ENCODE results near the gene IFT43. TPM values are rescaled to one million over a fixed set of nuclear protein-coding genes. Genes with fewer than 3 reads are reported as not detected.

IFT43 gene
- total RNA-seq, 2 donors from 2014 or later = 46.3 to 49.6 TPM

DNA sequence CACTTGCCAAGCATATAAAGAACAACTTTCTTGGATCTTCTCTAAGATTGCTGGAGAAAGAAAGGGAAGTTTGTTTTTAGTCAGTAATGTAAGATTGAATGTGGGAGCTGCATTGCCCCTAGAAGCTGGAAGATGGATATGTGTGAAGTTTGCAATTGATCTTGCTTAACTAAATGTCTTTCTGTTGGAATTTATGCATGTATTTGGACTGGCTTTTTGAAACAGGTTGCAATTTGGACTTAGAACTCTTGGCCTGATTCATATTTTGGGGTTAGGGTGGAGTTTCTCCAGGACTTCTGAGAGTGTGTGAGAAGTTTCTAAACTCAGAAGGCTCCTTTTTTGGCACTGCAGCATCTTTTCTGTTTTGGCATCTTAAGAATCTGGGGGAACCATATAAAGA, 26.4 kb downstream of the IFT43 start:
- Mint-ChIP-seq H3K36me3 (ENCODE audit: low read depth) (peaks cover 62% of the 10 kb centered on the region), H3K27me3 (ENCODE audit: insufficient read depth) (no peaks in the 10 kb centered on the region), H3K9me3 (no peaks in the 10 kb centered on the region), H3K4me1 (peaks cover 44% of the 10 kb centered on the region), H3K4me3 (no peak overlapping the region), H3K27ac (no peak overlapping the region)
- no peak overlapping the region for H3K27ac ChIP-seq (ENCODE audit: low read depth, low read length)
- H3K4me3 ChIP-seq (ENCODE audit: low read length) = no peak overlapping the region
- no peak overlapping the region for H3K9ac ChIP-seq (ENCODE audit: extremely low read depth, low read length, poor library complexity, severe bottlenecking)
- no peak for DNase-seq
- no peaks in the 10 kb centered on the region for H3K9me3 ChIP-seq (ENCODE audit: control insufficient read depth, low read length)
- H3K4me1 ChIP-seq (ENCODE audit: control insufficient read depth, insufficient read depth, low read length) = peaks cover 15% of the 10 kb centered on the region
- H3K36me3 ChIP-seq (ENCODE audit: control insufficient read depth, insufficient read depth, low read length) = peaks cover 59% of the 10 kb centered on the region
- TF ChIP-seq, protein P1, sequence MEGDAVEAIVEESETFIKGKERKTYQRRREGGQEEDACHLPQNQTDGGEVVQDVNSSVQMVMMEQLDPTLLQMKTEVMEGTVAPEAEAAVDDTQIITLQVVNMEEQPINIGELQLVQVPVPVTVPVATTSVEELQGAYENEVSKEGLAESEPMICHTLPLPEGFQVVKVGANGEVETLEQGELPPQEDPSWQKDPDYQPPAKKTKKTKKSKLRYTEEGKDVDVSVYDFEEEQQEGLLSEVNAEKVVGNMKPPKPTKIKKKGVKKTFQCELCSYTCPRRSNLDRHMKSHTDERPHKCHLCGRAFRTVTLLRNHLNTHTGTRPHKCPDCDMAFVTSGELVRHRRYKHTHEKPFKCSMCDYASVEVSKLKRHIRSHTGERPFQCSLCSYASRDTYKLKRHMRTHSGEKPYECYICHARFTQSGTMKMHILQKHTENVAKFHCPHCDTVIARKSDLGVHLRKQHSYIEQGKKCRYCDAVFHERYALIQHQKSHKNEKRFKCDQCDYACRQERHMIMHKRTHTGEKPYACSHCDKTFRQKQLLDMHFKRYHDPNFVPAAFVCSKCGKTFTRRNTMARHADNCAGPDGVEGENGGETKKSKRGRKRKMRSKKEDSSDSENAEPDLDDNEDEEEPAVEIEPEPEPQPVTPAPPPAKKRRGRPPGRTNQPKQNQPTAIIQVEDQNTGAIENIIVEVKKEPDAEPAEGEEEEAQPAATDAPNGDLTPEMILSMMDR (conservative IDR thresholded peaks at IDR 0.05) = no peak
- no peaks in the 10 kb centered on the region for H3K27me3 ChIP-seq (ENCODE audit: control insufficient read depth, insufficient read depth, low read length, poor library complexity, severe bottlenecking)

DNA sequence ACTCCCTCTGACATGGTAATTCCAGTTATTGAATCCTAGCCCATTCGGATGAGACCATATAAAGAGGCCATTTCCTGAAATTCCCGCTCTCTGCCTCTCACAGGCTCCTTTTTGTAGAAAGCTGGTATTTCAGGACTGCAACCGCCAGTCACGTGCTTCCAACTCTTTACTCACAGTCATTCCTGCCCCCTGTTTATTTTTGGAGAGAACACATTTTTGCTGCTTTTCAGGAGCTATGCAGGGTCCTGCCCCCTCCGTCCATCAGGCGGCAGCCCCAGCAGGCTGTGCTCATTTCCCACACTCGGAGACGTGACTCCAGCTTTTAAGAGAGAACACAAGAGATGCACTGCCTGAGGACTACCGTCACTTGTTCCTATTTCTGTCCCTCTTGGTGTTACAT, 26.8 kb downstream of the IFT43 start:
- no peak overlapping the region for H3K4me3 Mint-ChIP-seq
- peaks cover 62% of the 10 kb centered on the region for H3K36me3 Mint-ChIP-seq (ENCODE audit: low read depth)
- H3K9me3 Mint-ChIP-seq = no peaks in the 10 kb centered on the region
- no peak overlapping the region for H3K27ac Mint-ChIP-seq
- no peak overlapping the region for H3K4me3 ChIP-seq (ENCODE audit: low read length)
- no peak for DNase-seq
- H3K36me3 ChIP-seq (ENCODE audit: control insufficient read depth, insufficient read depth, low read length) = peaks cover 60% of the 10 kb centered on the region
- 79 to 91% methylated on average over 9 of the region's 9 CpGs for WGBS, 2 experiments (ENCODE audit: insufficient coverage in 1 of 2, insufficient read length in 1 of 2)
- H3K27me3 ChIP-seq (ENCODE audit: control insufficient read depth, insufficient read depth, low read length, poor library complexity, severe bottlenecking) = no peaks in the 10 kb centered on the region
- peaks cover 13% of the 10 kb centered on the region for H3K4me1 ChIP-seq (ENCODE audit: control insufficient read depth, insufficient read depth, low read length)
- peaks cover 41% of the 10 kb centered on the region for H3K4me1 Mint-ChIP-seq
- TF ChIP-seq, protein P1 (conservative IDR thresholded peaks at IDR 0.05) = no peak
- no peaks in the 10 kb centered on the region for H3K9me3 ChIP-seq (ENCODE audit: control insufficient read depth, low read length)
- H3K27me3 Mint-ChIP-seq (ENCODE audit: insufficient read depth) = no peaks in the 10 kb centered on the region
- H3K27ac ChIP-seq (ENCODE audit: low read depth, low read length) = no peak overlapping the region
- H3K9ac ChIP-seq (ENCODE audit: extremely low read depth, low read length, poor library complexity, severe bottlenecking) = no peak overlapping the region

DNA sequence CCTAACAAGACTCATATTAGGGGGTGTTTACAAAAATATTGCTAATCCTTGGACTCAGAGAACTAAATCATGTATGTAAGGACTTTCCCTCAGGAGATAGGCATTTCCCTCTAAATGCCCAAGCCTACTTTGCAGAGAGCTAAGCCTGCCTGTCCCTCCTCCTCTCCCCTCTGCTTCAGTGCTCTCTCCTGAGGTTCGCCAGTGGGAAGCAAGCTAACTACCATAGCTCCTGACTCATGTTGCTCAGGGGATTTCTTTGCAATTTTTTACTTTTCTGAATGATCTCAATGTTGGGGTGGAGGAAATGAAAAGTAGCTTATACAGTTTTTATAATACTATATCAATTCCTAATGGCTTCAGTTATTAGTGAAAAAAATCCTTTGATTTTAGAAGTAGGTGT, 29.6 kb downstream of the IFT43 start:
- no peak for DNase-seq
- peaks cover 5% of the 10 kb centered on the region for H3K9me3 Mint-ChIP-seq
- peaks cover 55% of the 10 kb centered on the region for H3K36me3 ChIP-seq (ENCODE audit: control insufficient read depth, insufficient read depth, low read length)
- H3K27me3 ChIP-seq (ENCODE audit: control insufficient read depth, insufficient read depth, low read length, poor library complexity, severe bottlenecking) = no peaks in the 10 kb centered on the region
- TF ChIP-seq, protein P1 (conservative IDR thresholded peaks at IDR 0.05) = no peak
- H3K27ac Mint-ChIP-seq = no peak overlapping the region
- WGBS, 2 experiments (ENCODE audit: insufficient coverage in 1 of 2, insufficient read length in 1 of 2) = 80 to 81% methylated on average over 1 of the region's 1 CpG
- no peaks in the 10 kb centered on the region for H3K27me3 Mint-ChIP-seq (ENCODE audit: insufficient read depth)
- H3K36me3 Mint-ChIP-seq (ENCODE audit: low read depth) = peaks cover 64% of the 10 kb centered on the region
- H3K9me3 ChIP-seq (ENCODE audit: control insufficient read depth, low read length) = peaks cover 16% of the 10 kb centered on the region
- peaks cover 13% of the 10 kb centered on the region for H3K4me1 ChIP-seq (ENCODE audit: control insufficient read depth, insufficient read depth, low read length)
- no peak overlapping the region for H3K27ac ChIP-seq (ENCODE audit: low read depth, low read length)
- H3K4me3 Mint-ChIP-seq = no peak overlapping the region
- H3K9ac ChIP-seq (ENCODE audit: extremely low read depth, low read length, poor library complexity, severe bottlenecking) = no peak overlapping the region
- H3K4me3 ChIP-seq (ENCODE audit: low read length) = no peak overlapping the region
- H3K4me1 Mint-ChIP-seq = peaks cover 41% of the 10 kb centered on the region
